HG03064 (cell line): ENCODE measurements around the gene CPED1.
"Not testable (repeated sequence)": the region's sequence is repeated elsewhere in the genome, so short reads cannot be mapped to it uniquely, and the experiment has no call there.

Experiments
- ATAC-seq: cut with Tn5 transposase; IDR thresholded peaks from one replicate; pipeline ENCODE4 v1.9.1; 2021; ENCODE audit warnings: low read depth; ENCODE audit not compliant: unreplicated experiment

Gene CPED1

DNA sequence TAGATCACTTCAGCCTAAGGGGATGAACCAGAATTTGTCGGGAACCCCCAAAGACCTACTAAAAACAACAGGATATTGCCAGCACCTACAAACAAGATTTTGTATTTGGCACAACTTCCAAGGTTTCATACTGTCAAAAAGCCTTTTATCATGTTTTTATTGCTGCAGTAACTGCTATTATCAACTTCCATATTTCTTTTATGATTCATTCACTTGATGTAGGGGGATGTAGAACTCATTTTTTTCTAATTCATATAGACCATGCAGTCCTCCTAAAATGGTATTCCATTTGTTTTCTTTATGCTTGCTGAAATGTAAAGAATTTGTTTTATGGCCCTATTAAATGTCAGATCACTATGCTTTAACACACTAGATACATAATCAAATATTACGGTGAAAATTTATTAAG is 310.3 kb downstream of the CPED1 start:
- ATAC-seq, result no peak

DNA sequence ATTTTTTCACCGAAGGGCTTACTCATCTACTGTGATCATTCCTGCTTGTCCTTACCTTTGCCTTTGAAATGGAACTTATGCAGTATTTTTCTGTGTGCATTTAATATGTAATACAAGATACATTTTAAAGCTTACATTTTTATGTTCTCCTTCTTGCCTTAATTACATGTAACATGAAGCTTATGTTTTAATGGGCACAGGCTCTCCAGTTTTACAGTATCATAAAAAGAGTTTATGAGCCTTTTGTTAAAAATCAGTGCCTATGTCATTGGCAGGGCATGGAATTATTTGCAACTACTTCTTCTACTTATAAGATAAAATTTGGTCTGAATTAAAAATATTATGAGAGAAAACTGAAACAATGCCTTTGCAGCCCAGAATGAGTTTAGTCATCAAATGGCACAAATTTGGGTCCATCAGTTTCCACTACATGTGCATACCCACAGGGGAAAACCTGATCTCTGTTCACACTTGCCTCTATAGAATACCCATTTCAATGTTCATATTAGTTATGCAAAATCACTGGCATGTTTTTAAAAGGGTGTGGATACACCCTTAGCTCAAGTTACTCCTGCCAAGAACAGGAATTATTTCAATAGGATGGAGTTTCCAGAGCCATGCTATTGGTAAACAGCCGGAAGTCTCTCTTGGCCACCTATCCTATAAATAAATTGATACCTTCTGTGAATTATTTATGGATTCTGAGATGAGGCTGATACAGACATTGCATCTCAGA is 312.3 kb downstream of the CPED1 start:
- ATAC-seq, result no peak

DNA sequence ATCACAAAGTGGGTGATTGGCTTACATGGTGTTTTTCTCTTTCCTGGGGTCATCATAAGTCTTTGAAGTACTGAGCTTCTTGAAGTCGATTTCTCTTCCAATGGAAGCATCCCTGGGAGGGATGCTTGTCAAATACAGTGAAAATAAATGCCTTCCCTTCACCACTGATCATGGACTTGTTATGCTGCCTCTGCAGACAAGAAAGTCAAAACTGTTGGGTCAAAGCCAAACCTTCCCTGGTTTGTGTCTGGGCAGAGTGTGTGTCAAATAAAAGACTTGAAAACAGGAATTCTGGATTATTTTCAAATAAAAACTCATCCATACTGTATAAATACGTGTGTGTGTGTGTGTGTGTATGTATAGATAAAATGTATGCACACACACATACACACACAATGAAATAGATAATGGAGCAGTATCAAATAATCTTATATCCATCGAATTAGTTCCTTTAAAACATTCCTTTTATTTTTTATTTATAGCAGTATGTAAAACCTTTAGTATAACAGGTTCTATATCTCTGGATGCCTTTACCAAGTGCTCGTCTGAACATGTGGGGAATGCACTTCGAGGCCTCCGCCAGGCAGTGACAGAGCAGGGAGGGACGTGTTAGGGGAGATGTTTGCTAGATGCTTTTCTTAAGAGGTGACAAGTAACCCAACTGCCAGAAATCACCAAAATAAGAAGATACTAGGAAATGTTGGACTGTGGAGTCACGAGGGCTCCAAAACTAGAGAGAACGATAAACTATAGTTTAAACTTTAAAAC is 313.1 kb downstream of the CPED1 start:
- no peak for ATAC-seq

DNA sequence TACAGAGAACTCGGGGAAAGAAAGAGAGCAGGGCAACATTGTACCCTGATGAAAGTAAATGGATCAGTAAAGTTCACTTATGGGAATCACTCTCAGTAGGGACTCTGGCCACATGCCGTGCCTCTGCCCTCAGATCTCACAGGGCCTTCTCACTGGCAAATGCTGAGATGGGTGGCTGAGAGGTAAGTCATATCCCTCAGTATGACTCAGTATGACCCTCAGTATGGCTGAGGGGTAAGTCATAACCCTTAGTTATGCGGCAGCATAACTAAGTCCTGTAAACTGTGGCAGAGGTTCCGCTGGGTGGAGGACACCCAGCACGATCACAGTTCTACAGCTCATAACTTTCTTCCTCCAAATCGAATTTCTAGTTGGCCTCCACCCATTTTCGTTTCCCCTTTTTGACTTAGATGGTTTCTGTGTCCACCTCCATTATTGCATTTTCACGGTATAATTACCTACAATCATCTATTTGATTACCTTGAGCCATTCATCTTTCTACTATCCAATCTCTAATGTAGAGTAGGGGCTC is 313.8 kb downstream of the CPED1 start:
- ATAC-seq, result no peak

DNA sequence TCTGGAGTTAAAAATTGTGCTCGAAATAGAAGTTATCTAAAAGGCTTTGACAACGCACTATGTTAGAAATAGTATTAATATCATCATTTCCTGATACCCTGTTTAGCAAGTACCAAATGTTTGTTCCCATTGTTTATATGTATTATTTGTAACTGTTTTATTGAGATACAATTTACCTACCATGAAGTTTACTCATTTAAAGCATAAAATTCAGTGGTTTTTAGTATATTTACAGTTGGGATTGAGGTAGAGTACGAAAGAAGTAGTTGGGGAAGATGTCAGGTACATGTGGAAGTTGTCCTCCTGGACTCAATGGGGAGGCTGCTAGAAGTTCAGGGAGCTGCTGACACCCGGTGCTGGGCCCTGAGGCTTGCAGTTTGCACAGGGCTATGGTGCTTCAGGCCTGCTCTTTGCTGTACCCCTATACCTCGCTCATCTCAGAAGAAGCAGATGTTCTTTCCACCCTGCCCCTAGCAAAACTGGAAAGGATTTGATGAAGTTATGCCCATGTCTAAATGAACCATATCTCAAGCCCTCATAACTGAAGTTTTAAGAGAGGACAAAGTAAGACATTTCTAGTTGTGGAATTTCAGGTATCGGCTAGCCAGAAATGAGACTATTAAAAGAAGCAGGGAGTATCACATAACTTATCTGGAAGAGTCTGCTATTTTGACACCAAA is 315.1 kb downstream of the CPED1 start:
- no peak for ATAC-seq

DNA sequence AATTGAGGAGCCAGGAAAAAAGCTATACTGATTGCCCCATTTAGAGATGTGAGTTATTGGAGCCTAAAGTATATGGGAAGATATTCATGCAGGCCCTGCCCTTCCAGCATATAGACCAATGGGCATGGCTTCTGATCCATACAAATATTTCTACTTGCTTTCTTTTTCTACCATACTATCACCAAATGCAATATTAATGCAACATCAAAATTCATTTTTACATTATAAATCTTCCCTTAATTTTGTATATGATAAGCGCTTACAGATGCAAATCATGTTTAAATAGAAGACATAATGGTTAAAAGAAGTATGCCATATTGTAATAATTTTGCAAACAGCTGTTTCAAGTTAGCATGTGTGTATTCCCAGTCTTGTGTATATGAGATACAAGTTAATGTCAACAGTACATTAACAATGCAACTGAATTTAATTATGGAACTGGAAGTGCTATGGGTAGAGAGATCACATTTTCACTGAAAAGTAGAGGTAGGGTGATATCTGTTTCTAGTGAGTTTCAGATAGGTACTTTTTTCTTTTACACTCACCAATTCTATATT is 315.7 kb downstream of the CPED1 start:
- ATAC-seq, result no peak

DNA sequence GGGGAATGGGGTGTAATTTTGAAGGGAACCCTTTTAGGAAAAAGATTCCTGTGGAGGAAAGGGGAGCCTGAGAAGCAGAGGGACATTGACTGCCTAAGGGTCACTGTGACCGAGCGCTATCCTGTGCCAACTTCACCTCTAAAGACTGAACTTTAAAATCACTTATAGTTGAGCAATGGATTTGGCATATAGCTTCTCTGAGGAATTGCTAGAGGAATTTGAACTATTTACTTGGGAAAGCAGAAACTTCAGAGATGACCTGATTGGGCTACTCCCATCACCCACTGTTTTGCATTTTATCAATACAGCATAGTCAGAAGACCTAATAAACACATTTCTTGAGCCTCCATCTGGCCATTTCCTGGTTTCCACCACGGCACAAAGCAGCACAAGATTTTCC is 316.6 kb downstream of the CPED1 start:
- ATAC-seq, result no peak

DNA sequence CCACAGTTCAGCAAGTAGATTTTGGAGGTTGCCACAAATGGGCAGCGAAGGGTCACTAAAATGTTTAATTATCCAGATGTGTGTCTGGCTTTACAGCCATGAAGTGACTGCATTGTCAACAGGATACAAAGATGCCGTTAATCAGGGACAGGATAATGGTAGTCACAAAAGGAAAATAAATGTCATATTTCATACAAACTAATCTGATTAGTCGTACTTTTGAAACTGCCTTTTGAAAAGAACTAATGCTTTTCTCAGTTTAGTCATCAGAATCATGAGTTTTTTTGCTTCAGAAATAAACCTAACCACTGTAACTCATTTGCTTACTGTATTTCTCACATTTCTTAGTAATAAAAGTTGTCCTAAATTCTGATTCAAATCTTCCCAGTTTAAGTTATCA is 318.1 kb downstream of the CPED1 start:
- ATAC-seq, result no peak

DNA sequence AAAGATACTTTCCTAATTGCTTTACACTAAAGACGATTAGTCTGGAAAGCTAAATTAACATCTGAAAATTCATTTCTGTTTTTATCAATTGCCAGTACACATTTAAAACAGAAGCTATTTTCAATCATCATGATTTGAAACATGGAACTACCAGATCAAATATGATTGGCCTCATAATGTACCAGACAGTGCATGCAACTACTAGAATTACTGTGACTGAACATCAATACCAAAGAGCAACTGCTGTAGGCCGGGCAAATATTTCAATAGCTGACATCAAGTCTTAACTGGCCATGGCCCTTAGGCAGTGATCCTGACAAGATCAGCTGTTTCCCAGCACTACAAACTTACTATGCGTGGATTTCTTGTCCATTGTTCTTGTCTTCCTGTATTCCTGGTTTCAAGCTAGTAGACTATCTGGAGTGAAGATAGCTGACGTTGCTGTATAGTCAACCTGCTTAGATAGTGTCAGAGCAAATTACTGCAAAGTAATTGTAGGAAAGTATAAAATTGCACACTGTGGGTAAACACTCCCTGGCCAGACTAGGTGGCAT is 318.6 kb downstream of the CPED1 start:
- ATAC-seq, result no peak

DNA sequence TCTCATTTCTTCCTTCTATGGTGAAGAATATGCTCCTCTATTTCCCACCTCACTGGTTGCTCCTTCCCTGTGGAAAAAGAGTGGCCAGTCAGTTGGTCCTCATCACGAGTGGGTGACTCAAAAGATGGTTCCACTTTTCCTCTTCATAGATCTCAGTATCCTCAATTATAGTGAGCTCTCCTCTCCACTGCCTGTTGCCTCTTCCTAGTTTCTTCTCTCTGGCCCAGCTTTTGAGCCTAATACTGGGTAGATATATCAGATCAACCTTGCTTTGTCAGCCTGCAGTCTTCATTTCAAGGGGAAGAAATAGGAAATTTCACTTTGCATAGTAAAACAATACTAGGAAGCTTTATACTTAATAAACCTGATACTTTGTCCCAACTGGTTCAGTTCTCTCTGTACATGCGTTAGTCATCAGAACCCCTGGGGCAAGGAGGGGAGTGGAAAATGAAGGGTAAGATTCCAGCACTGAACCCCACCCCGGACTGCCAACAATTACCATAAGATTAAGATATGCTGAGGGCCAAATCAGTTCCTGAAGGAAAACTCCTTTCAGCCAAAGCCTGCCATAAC is 324.8 kb downstream of the CPED1 start:
- no peak for ATAC-seq

DNA sequence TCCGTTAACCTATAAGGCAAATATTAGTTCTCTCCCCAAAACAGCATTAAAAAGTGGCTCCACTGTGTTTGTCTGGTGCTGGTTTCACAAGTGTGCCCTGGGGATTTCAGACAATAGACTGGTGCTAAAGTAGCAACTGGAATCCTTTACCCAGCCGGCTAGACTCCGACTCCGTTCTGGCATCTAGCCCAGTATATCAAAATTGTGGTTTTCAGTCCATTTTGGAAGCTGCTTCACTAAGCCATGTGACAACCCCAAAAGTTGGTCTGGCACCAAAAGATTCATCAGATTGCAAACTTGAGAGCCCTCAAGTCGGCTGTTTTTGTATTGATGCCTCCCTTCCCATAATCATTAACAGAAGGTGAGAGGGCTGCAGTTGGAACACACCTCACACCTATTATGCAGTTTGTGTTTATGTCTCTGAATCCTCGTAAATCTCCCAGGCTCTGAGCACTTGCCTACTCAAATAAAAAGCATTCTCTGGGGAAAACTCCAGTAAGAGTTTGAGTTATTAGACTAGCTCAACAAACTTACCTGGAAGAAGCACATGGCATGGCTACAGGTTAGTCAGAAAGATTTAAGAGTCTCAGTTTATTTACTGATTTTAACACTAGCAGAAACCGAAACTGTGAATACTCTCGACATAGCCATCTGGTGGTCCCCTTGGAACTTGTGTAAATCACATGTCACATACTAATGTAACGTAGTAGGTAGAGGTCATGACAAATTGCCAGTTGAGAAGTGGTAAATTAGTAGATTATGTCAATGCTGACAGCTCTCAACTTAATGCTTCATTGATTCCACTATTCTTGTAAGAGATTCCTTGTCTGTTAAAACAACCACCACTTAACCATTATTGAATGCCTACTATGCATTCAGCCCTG is 325.5 kb downstream of the CPED1 start:
- peak; percentile 91 for ATAC-seq

DNA sequence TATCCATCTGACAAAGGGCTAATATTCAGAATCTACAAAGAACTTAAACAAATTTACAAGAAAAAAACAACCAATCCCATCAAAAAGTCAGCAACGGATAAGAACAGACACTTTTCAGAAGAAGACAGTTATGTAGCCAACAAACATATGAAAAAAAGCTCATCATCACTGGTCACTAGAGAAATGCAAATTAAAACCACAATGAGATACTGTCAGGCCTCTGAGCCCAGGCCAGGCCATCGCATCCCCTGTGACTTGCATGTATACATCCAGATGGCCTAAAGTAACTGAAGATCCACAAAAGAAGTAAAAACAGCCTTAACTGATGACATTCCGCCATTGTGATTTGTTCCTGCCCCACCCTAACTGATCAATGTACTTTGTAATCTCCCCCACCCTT is 326.7 kb downstream of the CPED1 start:
- not testable (repeated sequence) for ATAC-seq

DNA sequence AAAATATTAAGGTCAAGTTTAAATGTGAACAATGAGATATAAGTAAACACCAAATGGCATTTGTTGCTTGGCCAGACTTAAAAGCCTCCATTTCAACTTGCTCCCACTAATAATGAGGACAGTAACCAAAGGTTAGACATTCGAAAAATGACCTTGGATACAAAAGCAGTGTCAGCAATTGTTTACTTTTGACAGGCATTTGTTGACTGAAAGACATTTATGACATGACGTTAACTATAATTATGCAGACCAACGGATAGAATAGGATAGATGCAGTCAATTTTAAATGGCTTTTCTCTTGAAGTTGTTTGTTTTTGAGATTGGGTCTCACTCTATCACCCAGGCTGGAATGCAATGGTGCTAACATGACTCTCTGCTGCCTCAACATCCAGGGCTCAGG is 333.9 kb downstream of the CPED1 start:
- no peak for ATAC-seq

DNA sequence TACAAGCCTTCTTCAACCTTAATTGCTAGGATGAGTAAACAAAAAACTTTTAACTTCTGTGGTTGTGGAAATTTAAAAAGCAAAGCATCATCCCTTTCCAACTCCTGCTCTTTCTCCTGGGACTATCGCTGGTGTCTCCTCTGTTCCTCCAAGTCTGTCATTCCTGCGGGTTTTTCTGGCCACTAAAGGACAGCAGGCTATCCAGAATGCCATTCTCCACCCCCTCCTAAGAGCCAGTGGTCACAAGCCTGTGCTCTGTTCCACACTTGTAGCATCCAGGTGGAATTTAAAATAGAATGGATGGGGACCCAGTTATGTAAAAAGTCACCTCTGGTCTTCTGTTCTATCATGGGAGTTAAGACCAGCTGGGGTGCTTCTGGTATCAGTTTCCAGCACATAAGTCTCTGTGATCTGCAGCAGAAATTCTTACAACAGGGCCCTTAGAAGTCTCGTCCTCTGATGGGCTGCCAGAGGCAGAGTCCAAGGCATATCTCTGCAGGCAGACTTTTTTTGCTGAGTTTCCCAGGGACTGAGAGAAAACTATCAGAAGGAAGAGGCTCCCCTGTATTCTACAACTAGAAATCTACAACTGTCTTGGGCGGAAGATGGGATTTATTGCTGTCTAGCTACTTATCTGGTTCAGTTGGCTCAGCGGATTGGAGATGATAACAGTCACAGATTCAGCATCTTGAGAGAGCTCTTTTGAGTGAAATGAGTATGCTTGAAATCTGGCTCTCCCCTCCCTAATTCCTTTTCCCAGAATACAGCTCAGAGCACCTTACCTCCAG is 335.2 kb downstream of the CPED1 start:
- no peak for ATAC-seq

DNA sequence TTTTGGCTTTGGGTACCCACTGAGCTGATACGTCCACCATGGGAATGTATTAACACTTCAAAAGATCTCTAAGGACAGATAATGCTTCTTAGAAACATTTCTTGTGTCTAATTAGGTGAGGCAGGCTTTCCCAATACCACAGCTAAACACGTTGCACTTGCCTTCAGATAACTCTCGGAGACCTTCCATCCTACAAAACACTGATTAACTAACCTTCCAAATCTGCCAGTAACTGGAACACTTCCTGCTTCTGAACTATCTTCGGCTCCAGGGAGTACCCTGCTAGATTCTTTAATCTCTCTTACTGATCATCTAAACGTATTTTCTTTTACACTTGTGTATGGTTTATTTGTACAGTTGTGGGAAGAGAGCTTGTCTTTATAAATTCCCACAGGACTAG is 339.2 kb downstream of the CPED1 start:
- no peak for ATAC-seq

DNA sequence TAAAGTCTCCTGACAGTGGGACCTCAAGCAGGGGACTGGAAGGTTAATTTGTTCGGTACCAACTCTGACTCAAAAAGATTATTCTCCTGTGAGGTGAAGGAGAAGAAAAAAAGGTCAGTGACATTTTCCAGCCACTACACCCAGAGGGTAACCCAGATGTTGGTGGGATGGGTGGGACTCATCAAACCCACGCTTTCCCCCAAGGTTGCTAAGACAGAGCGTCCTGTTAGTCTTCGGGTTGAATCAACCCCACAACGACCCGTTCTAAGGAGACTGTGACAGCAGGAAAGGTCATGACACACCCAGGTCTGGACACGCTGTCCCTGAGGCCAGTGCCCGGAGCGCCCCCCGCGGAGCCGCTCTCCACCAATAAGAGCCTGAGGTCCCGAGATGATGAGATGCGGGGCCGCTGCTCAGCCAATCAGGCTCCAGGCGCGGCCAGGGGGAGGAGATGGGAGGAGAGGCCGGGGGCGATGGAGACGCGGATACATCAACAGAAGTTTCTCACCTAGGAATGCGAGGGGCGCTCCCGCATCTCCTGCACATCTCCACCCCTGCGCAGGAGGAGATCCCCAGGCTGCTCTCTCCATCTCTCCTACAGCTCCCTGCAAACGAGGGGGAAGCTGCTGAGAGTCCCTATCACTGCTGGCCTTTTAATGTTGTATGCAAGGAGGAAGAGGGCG is 340.1 kb downstream of the CPED1 start, which contains the start of gene WNT16:
Gene WNT16, plus strand, starts transcription at position 493 of the 683 bp plus-strand sequence. CDS start 293 bp downstream, outside the sequence.
- no peak for ATAC-seq

DNA sequence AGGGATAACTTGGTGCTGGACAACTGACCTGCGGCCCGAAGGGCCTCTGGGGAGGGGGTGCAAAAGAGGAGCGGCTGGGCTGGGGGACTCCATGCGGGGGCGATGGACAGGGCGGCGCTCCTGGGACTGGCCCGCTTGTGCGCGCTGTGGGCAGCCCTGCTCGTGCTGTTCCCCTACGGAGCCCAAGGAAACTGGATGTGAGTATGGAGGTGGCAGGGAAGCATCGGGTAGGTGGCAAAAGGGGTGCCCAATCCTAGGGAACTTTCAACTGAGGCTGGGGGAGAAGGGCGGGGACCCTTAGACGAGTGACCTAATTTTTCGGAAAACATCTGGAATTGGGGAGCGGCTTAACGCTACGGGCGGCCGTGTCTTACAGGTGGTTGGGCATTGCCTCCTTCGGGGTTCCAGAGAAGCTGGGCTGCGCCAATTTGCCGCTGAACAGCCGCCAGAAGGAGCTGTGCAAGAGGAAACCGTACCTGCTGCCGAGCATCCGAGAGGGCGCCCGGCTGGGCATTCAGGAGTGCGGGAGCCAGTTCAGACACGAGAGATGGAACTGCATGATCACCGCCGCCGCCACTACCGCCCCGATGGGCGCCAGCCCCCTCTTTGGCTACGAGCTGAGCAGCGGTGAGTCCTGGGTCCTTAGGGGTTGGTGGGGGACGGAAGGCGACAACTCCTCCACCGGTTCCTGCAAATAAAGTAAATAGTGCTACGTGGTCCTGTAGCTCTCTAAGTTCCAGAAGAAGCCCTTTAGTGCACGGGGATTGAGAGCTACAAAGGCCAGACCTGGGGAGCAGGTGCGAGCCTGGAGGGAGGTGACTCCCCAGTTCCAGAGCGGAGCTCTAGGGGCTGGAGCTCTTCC is 340.9 kb downstream of the CPED1 start:
- peak; percentile 61 for ATAC-seq
